ENCODE data around the gene TBC1D8. TPM values are rescaled to one million over a fixed set of nuclear protein-coding genes. Genes with fewer than 3 reads are reported as not detected.

TBC1D8 gene
- total RNA-seq, 2 experiments from 2014 or later, result 0.12 to 0.45 TPM

DNA sequence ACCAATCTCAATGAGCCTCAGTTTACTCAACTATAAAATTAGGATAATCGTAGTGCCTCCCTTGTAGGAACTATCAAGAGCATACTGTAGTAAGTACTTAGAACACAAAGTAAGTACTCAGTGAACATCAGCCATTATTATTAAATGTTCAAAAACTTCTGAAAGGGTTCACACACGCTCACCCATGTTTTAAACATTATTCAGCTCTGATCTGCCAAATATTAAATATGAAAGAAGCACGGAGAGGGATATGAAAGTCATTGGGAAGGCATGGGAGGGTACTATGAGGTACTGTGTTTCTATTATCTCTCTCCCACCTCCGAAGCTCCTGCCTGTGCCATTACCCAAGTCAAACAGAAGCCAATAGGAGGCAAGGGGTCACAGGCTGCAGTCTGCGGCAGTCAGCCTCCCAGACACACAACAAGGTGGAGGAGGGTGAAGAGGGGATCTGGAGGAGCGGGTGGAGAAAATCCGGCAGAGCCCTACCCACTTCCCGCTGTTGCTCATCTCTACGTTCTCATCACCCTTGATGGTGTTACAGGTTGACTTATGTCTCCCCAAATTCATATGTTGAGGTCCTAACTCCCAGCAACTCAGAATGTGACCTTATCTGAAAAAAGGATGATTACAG lies 2.0 kb upstream of the TBC1D8 start:
- H3K36me3 Mint-ChIP-seq, result no peaks in the 10 kb centered on the region
- ATAC-seq (no peak), DNase-seq (no peak)
- no peak overlapping the region for H3K27ac Mint-ChIP-seq
- no peak overlapping the region for H3K4me3 Mint-ChIP-seq
- no peaks in the 10 kb centered on the region for H3K9me3 Mint-ChIP-seq (ENCODE audit: low read depth)
- CTCF ChIA-PET, result interaction anchor here (1.0 to 3.3 kb wide), 3 partner anchors 117 to 150 kb away, joined by 3 to 10 read pairs (median 5); no protein-coding TSS in a partner anchor
- H3K4me1 Mint-ChIP-seq, result peaks cover 14% of the 10 kb centered on the region
- peaks cover 56% of the 10 kb centered on the region for H3K27me3 Mint-ChIP-seq

DNA sequence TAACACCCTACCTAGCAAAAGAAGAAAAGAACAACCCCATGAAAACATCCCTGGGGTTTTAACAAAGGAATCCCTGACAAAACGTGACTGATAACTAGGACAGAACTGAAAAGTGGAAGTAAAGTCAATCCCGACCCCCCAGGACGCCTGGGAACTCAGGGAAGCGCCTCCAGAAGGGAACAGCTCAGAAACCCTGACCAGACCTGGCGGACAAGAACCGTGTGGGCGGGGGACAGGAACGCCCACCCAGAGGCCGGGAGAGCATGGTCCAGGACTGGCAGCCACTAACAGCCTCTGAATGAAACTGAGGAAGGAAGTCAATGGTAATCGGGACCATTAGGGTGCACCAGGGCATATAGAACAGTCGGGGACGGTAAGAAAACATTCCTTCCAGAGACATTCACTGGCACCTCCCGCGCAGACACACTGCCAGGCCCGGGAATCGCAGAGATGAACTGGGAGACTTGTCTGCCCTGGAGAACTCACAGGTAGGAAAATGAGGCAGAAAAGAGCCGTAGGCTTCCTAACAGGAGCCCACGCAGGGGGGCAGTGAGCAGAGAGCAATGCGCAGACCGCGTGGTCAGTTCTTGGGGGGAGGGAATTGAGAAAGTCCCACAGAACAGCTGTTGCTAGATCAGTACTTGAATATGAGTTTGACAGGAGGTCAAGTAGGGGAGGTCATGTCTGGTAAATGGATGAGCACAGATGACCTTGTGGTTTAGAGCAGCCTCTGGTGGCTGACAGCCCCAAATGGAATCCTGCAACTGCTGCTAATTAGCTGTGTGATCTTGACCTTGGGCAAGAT lies 1.3 kb upstream of the TBC1D8 start:
- H3K4me1 Mint-ChIP-seq, result peaks cover 14% of the 10 kb centered on the region
- no peaks in the 10 kb centered on the region for H3K9me3 Mint-ChIP-seq (ENCODE audit: low read depth)
- H3K27ac Mint-ChIP-seq, result no peak overlapping the region
- H3K27me3 Mint-ChIP-seq, result peaks cover 63% of the 10 kb centered on the region
- no peak for ATAC-seq
- CTCF ChIA-PET, result interaction anchor here (1.0 to 3.3 kb wide), 3 partner anchors 117 to 149 kb away, joined by 3 to 10 read pairs (median 5); no protein-coding TSS in a partner anchor
- DNase-seq, result no peak
- H3K36me3 Mint-ChIP-seq, result no peaks in the 10 kb centered on the region
- H3K4me3 Mint-ChIP-seq, result peak overlapping the region; percentile 70

- peaks cover 69% of the 10 kb centered on the region for H3K27me3 Mint-ChIP-seq
- H3K4me3 Mint-ChIP-seq, result peak overlapping the region; percentile 70
- peaks cover 14% of the 10 kb centered on the region for H3K4me1 Mint-ChIP-seq
- no peak for ATAC-seq
- CTCF ChIA-PET, result interaction anchor here (1.5 to 3.3 kb wide), 3 partner anchors 53 to 139 kb away, joined by 5 to 10 read pairs (median 10); no protein-coding TSS in a partner anchor
- H3K9me3 Mint-ChIP-seq (ENCODE audit: low read depth), result no peaks in the 10 kb centered on the region
- H3K36me3 Mint-ChIP-seq, result no peaks in the 10 kb centered on the region
- no peak overlapping the region for H3K27ac Mint-ChIP-seq
- no peak for DNase-seq
These were observed 683 bp upstream of the TBC1D8 start for GRCh38 chr2:101151859-101152271.

GRCh38 chr2:101150306-101151145 lies 656 bp downstream of the TBC1D8 start:
- DNase-seq (no peak), ATAC-seq (peak; percentile 12)
- Mint-ChIP-seq H3K36me3 (no peaks in the 10 kb centered on the region), H3K27ac (no peak overlapping the region), H3K4me3 (peak overlapping the region; percentile 39), H3K27me3 (peaks cover 80% of the 10 kb centered on the region), H3K4me1 (peaks cover 14% of the 10 kb centered on the region), H3K9me3 (ENCODE audit: low read depth) (no peaks in the 10 kb centered on the region)
- CTCF ChIA-PET, result interaction anchor here (0.5 to 3.3 kb wide), 4 partner anchors 55 to 1985 kb away, joined by 3 to 10 read pairs (median 6); no protein-coding TSS in a partner anchor

DNA sequence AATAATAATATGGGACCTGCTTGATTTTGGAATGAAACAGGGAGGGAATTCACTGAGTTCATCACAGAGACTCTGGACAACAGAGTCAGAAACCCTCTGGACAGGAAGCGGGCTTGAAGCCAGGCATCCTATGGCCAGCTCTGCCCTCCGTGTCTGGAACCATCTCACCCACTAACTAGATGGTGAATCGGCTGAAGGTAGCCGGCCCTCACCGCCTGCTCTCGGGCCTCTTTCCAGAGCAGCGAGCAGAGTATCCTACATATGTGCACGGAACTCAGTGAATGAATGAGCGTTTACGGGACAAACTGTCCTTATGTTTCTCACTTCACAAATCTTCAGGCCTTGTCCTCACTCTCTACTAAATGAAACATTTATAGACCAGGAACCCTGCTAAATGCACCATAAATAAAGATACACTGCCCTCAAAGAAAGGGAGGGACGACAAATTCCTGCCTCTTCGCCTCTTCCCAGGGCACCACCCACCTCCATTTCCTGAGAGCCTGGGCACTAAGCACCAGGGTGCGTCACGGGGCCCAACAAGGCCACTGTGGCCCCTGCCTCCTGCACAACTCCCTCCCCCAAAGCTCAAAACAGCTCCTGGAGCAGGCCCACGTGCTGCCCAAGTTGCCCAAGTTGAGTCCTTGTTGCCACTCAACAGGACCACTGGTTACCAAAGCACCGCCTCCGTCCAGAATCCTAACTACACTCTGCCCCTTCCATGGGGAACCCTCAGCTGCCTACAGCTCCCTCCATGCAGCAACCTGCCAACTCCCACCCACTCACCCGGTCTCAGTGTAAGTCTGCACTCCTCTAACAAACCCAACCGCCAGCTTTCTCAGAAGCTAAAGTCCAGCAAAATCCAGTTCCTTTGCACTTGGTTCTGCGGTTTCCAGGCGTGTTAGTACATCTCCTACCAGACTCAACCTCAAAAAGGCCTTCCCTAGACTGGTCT lies 1.7 kb downstream of the TBC1D8 start:
- Mint-ChIP-seq H3K27ac (no peak overlapping the region), H3K4me1 (peaks cover 14% of the 10 kb centered on the region), H3K36me3 (no peaks in the 10 kb centered on the region), H3K9me3 (ENCODE audit: low read depth) (no peaks in the 10 kb centered on the region), H3K27me3 (peaks cover 82% of the 10 kb centered on the region), H3K4me3 (peak overlapping the region; percentile 39)
- ATAC-seq (no peak), DNase-seq (no peak)
- CTCF ChIA-PET, result interaction anchor here (2.3 kb wide), 1 partner anchor 56 kb away, joined by 10 read pairs; no protein-coding TSS in a partner anchor

GRCh38 chr2:101148777-101149176 lies 2.4 kb downstream of the TBC1D8 start:
- no peak overlapping the region for H3K4me3 Mint-ChIP-seq
- H3K36me3 Mint-ChIP-seq, result no peaks in the 10 kb centered on the region
- peaks cover 14% of the 10 kb centered on the region for H3K4me1 Mint-ChIP-seq
- H3K27me3 Mint-ChIP-seq, result peaks cover 80% of the 10 kb centered on the region
- DNase-seq, result no peak
- CTCF ChIA-PET, result no interaction called here
- no peaks in the 10 kb centered on the region for H3K9me3 Mint-ChIP-seq (ENCODE audit: low read depth)
- no peak overlapping the region for H3K27ac Mint-ChIP-seq
- no peak for ATAC-seq

- Mint-ChIP-seq H3K27me3 (peaks cover 75% of the 10 kb centered on the region), H3K4me1 (peaks cover 14% of the 10 kb centered on the region), H3K36me3 (no peaks in the 10 kb centered on the region)
These were observed 3.2 kb downstream of the TBC1D8 start for GRCh38 chr2:101147971-101148370.

DNA sequence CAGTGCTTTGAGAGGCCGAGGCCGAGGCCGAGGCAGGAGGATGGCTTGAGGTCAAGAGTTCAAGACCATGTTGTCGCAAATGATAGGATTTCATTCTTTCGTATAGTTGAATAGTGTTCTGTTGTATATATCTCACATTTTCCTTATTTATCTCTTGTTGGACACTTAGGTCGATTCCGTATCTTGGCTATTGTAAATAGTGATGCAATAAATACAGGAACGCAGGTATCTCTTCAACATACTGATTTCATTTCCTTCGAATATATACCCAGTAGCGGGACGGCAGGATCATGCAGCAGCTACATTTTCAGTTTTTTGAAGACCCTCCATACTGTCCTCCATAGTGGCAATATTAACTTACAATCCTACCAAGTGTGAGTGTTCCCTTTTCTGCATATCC lies 4.1 kb downstream of the TBC1D8 start:
- no peaks in the 10 kb centered on the region for H3K36me3 Mint-ChIP-seq
- CTCF ChIA-PET, result no interaction called here
- peaks cover 5% of the 10 kb centered on the region for H3K4me1 Mint-ChIP-seq
- H3K9me3 Mint-ChIP-seq (ENCODE audit: low read depth), result no peaks in the 10 kb centered on the region
- H3K27ac Mint-ChIP-seq, result no peak overlapping the region
- ATAC-seq, result no peak
- no peak for DNase-seq
- H3K27me3 Mint-ChIP-seq, result peaks cover 70% of the 10 kb centered on the region
- no peak overlapping the region for H3K4me3 Mint-ChIP-seq

More at GRCh38 chr2:101147971-101148370, 3.2 kb downstream of the TBC1D8 start:
- no peak for DNase-seq
- H3K27ac Mint-ChIP-seq, result no peak overlapping the region
- CTCF ChIA-PET, result no interaction called here
- ATAC-seq, result no peak
- H3K9me3 Mint-ChIP-seq (ENCODE audit: low read depth), result no peaks in the 10 kb centered on the region
- no peak overlapping the region for H3K4me3 Mint-ChIP-seq

DNA sequence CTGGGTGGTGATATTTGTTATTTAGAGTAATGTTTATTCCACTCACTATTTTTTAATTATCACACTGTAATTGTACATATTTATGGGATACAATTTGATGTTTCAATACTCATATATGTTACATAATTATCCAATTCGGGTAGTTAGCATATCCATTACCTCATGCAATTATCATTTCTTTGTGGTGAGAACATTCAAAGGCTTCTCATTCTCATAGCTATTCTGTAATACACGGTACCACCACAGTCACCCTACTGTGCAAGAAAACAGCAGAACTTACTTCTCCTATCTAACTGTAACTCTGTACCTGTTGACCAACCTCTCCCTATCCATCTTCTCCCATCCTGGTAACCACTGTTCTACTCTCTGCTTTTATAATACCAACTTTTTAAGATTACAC lies 4.6 kb downstream of the TBC1D8 start:
- Mint-ChIP-seq H3K27me3 (peaks cover 69% of the 10 kb centered on the region), H3K36me3 (no peaks in the 10 kb centered on the region), H3K4me1 (peaks cover under 1% of the 10 kb centered on the region), H3K9me3 (ENCODE audit: low read depth) (no peaks in the 10 kb centered on the region), H3K4me3 (no peak overlapping the region), H3K27ac (no peak overlapping the region)
- CTCF ChIA-PET, result no interaction called here
- ATAC-seq, result no peak
- no peak for DNase-seq

DNA sequence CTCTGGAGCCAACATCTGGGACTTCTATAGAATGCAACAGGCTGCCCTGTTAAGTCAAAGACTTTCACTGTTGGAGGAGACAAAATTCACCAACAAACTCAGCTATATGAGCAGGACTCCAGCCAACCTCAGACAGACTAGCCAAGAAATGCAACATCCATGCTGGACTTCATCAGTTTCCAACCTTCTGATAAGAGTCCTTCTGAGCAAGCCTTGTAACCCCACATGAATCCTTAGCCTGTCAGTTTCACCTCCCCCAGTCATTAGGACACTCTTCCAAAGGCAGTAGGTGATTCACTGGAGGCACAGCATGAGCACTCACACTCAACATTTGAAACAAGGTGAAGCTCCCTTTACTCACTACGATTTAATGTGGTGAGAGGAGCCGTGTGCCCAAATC lies 5.8 kb downstream of the TBC1D8 start:
- Mint-ChIP-seq H3K4me1 (no peaks in the 10 kb centered on the region), H3K27ac (no peak overlapping the region), H3K27me3 (peaks cover 74% of the 10 kb centered on the region), H3K4me3 (no peak overlapping the region), H3K9me3 (ENCODE audit: low read depth) (no peaks in the 10 kb centered on the region), H3K36me3 (no peaks in the 10 kb centered on the region)
- DNase-seq, result no peak
- CTCF ChIA-PET, result no interaction called here
- ATAC-seq, result no peak

DNA sequence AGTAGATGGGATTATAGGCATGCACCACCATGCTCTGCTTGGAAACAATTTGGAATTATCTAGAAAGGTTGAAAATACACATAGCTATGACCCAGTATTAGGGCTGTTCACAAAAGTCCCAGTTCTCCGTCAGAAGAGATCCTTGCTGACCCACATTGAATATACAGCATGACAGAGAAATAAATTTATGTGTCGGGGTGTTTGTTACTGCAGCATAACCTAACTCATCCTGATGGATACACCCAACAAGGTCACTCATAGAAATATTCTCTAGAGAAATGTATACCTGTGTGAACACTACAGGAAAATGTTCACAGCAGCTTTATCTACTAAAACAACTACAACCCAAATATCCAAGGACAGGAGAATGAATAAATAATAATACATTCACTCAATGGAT lies 9.0 kb downstream of the TBC1D8 start:
- Mint-ChIP-seq H3K27me3 (peaks cover 52% of the 10 kb centered on the region), H3K4me3 (no peak overlapping the region), H3K36me3 (no peaks in the 10 kb centered on the region), H3K27ac (no peak overlapping the region), H3K9me3 (ENCODE audit: low read depth) (no peaks in the 10 kb centered on the region), H3K4me1 (no peaks in the 10 kb centered on the region)
- DNase-seq (no peak), ATAC-seq (no peak)
- CTCF ChIA-PET, result no interaction called here

- no peaks in the 10 kb centered on the region for H3K9me3 Mint-ChIP-seq (ENCODE audit: low read depth)
- ATAC-seq (no peak), DNase-seq (no peak)
- no peak overlapping the region for H3K4me3 Mint-ChIP-seq
- peaks cover 44% of the 10 kb centered on the region for H3K27me3 Mint-ChIP-seq
- no peaks in the 10 kb centered on the region for H3K4me1 Mint-ChIP-seq
- CTCF ChIA-PET, result no interaction called here
- H3K36me3 Mint-ChIP-seq, result no peaks in the 10 kb centered on the region
- no peak overlapping the region for H3K27ac Mint-ChIP-seq
These were observed 10.1 kb downstream of the TBC1D8 start for GRCh38 chr2:101140978-101141655.

Data from activated CD8-positive, alpha-beta memory T cell treated with anti-CD3 and anti-CD28 coated beads, Interleukin-2, amount 10 ng/mL, durations not matched to agents 7 days and 5 days (primary cell).